Measurements from ENCODE around the gene ACTG2.
A peak's percentile ranks its signal among the peaks of the same experiment; 100 is the strongest.

ACTG2 gene

GRCh38 chr2:73904952-73905351 is 12.1 kb downstream of the ACTG2 start:
- no peak for DNase-seq (ENCODE audit: extremely low spot score)
- ChIA-PET POLR2A (no interaction called here), CTCF (no interaction called here)
- no peak for TF ChIP-seq CTCF (IDR thresholded peaks at IDR 0.05; ENCODE audit: control extremely low read depth, extremely low read depth, low read depth, missing control alignments)

DNA sequence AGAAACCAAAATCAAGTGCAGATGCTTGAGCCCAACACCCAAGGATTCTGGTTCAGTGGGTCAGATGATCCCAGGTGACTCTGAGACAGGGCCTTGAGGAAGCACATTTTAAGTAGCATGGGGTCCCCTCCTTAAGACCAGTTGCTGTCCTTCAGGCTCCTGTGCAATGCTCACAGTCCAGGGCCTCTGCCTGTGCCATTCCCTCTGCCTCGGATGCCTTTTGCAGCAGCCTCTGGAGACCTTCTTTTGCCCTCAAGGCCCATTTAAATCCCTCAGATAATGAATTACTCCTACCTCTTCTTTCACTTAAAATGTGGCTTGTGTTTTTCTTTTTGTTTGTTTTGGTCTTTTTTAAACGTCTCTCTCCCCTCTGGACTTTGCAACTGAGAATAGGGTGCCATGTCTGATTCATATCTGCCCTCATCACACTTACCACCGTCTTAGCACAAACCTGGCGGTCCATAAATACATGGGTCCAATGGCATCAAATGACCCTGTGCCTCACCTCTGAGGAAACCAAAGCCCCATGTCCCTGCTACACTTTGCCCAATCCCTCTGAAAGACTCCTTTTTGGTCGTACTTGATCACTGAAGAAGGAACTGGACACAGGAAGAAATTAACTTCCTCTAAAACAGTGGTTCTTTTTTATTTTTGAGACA is 14.2 kb downstream of the ACTG2 start:
- DNase-seq (ENCODE audit: extremely low spot score), result no peak
- ChIA-PET POLR2A (no interaction called here), CTCF (interaction anchor here (0.9 to 7.8 kb wide), 13 partner anchors 8 to 245 kb away, joined by 3 to 72 read pairs (median 7); partner anchors contain the start of genes ACTG2 and BOLA3)
- TF ChIP-seq CTCF (IDR thresholded peaks at IDR 0.05; ENCODE audit: control extremely low read depth, extremely low read depth, low read depth, missing control alignments), result no peak

DNA sequence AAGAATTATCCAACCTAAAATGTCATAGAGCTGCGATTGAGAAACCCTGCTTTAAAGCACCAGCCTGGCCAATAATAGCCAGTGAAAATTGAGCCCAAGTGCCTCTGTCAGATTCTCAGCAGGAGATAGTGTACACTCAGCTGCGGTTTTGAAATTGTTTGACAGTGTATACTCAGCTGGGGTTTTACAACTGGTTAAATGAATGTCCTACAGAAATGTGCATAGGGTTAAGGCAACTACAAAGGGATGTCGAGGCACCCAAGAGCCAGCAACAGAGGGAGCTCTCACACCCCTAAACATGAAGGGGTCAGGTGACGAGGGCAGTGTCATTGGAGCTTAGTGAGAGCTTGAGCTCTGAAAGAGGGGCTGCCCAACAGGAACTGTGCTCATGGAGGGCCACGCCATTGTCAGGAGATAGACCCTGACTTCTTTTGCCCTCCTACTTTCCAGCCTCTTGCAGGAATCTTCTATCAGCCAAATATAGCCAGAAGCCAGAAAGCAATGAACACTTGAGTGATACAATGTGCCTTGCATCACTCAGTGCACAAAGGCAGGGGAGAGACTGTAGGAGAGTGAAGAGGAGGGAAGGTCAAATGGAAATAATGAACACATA is 15.1 kb downstream of the ACTG2 start:
- peak; percentile 61 for TF ChIP-seq CTCF (IDR thresholded peaks at IDR 0.05; ENCODE audit: control extremely low read depth, extremely low read depth, low read depth, missing control alignments)
- POLR2A ChIA-PET, result interaction anchor here (0.5 kb wide), 1 partner anchor 274 kb away, joined by 4 read pairs; no protein-coding TSS in a partner anchor
- DNase-seq (ENCODE audit: extremely low spot score), result peak; percentile 76

DNA sequence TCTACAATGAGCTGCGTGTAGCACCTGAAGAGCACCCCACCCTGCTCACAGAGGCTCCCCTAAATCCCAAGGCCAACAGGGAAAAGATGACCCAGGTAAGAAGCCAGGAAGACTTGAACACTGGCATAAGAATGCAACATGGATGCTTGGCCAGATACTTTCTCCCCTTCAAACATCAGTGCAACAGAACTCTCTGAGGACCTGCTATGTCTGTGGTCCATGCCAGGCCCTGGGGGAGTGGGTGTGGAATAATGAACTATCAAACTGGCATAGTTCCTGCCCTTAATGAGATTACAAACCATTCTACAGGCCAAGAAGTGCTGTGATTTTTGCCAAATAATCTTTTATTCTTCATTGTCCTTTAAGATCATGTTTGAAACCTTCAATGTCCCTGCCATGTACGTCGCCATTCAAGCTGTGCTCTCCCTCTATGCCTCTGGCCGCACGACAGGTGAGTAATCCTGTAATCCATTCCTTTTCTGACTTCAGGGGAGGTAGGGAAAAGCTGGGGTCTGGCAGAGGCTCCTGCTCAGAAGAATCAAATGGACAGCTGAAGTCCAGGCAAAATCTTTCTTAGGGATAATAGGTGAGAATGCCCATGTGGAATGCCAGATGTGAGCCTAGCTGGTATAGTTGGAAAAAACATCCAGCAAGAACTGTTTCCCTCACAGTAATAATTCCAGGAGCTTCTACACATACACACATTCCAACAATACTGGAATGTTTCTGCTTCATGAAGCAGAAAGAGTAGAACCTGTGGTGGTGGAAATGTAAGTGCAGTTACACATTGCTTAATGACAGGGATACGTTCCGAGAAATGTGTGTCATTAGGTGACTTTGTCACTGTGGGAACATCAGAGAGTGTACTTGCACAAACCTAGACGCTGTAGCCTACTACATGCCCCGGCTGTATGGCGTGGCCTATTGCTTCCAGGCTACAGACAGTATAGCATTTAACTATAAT is 16.2 kb downstream of the ACTG2 start:
- no peak for DNase-seq (ENCODE audit: extremely low spot score)
- ChIA-PET POLR2A (no interaction called here), CTCF (interaction anchor here (1.2 to 7.8 kb wide), 11 partner anchors 10 to 239 kb away, joined by 3 to 72 read pairs (median 9); partner anchors contain the start of genes ACTG2 and BOLA3)
- no peak for TF ChIP-seq CTCF (IDR thresholded peaks at IDR 0.05; ENCODE audit: control extremely low read depth, extremely low read depth, low read depth, missing control alignments)

More for the DNA sequence above, 15.1 kb downstream of the ACTG2 start:
- CTCF ChIA-PET, result interaction anchor here (0.6 to 7.8 kb wide), 28 partner anchors 9 to 342 kb away, joined by 3 to 72 read pairs (median 4); partner anchors contain the start of genes ACTG2, BOLA3, MOB1A and STAMBP

GRCh38 chr2:73910873-73911547 is 18.2 kb downstream of the ACTG2 start:
- no peak for TF ChIP-seq CTCF (IDR thresholded peaks at IDR 0.05; ENCODE audit: control extremely low read depth, extremely low read depth, low read depth, missing control alignments)
- ChIA-PET CTCF (interaction anchor here (0.8 to 7.8 kb wide), 14 partner anchors 9 to 236 kb away, joined by 3 to 72 read pairs (median 4); no protein-coding TSS in a partner anchor), POLR2A (no interaction called here)
- no peak for DNase-seq (ENCODE audit: extremely low spot score)

Measured in GM10248 (cell line).